Measurements from ENCODE around the gene AGRP.

The AGRP gene

DNA sequence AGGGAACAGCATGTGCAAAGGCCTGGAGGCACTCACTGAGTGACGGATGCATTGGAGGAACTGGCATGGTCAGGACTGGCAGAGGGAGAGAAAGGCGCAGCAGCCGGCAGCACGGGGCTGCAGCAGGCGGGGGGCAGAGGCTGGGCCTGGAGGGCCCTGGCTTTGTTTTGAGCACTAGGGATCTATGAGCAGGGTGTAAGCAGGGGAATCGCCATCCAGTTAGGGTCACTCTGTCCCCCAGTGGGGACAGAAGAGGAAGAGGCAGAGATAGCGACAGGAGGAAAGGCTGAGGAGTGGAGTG lies 38.3 kb downstream of the AGRP start:
- no peak for DNase-seq

DNA sequence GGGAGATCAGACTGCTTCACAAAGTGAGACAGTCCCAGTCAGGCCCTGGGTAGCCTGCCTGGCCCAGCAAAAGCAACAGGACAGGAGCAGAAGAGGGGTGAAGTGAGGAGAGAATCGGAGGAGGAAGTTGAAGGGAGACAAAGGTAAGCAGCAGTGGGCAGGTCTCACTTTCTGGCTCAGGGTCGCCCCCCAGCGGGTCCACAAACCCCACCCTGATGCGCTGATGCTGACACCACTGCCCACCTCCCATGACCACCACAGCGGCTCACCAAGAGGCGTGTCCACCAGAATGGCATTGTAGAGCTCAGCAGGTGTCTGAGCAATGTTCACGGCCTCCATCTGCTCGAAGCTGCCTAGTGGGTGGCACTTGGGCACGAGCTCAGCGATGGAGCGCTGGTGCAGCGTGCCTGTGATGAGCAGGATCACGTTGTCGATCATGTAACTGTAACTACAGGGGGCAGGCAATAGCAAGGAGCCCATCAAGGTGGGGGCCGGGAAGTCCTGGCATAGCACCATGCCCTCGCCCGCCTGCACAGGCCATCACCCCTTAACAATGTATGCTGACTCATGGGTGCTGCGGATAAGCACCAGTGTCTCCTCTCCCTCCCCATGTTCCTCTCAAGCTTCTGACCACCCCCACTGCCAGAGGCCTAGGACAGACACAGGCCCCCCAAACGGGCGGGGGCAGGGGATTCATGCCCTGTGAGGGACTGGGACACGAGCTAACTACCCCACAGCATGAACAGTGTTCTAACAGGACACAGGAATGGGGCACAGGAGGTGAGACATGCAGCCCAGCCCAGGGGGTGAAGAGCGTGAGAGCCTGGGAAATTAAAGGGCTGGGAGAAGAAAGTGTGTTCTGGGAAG lies 38.9 kb downstream of the AGRP start:
- DNase-seq: no peak

DNA sequence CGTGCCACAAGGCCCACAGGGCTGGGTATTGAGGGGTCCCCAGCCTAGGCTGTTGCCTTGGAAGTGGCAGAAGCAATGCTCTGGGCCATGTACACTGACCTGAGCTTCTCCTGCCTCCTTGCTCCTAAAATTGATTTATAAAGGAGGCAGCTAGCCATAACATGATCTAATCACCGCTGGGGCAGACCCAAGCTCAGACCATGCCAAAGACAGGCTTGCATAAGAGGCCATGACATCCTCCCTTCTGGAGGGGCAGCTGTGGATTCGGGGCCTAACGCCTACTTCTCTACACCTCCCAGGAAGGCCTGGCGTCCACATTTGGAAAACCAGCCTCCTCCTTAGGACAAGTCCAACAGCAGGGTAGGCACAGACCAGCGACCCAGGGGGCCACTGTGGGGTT lies 40.1 kb downstream of the AGRP start:
- DNase-seq: no peak

DNA sequence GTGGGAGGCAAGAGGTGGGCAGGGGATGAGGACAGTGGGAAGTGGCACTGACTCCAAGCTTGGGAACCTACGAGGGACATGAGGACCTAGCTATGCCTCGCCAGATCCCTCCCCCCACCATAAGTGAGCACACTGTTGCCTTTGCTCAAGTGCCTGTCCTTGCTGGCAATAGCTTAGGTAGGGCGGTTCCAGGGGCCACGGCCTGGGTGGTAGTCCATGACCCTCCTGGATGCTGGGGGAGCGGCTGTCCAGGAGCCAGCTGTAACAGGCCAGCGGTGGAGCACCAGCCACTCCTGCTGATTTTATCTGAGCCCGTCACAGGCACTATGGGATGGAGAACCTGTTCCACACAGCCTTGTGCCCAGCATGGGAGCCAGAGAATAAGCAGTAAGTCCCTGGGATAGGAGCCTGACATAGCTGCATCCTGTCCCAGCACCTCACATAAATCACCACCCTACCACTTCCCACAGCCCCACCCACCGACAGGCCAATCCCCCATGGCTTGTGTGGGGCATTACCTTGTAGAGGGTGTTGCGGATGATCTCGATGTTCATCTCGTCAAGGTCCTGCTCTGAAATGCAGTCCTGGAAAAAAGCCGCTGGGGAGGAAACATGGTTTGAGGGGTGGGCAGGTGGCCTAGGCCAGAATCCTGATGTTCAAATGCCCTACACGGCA lies 40.6 kb downstream of the AGRP start:
- DNase-seq: no peak

DNA sequence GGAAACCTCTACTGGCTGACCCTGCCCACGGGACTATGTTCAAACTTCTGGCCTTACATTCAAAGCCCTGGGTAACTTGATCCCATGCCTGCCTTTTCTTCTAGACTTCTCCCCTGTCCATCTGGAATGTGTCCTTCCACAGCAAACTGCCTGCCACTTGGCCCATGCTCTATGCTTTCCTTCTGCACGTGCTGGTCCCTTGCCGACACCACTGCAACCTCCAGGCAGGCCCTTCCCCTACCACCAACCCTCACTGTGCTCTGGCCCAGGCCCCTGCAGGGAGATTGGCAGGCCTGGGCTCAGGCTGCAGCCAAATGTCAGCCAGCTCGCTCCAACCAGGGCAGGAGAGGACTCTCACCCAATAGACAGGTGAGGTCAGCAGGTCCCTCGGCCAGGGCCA lies 41.4 kb downstream of the AGRP start:
- DNase-seq: no peak

DNA sequence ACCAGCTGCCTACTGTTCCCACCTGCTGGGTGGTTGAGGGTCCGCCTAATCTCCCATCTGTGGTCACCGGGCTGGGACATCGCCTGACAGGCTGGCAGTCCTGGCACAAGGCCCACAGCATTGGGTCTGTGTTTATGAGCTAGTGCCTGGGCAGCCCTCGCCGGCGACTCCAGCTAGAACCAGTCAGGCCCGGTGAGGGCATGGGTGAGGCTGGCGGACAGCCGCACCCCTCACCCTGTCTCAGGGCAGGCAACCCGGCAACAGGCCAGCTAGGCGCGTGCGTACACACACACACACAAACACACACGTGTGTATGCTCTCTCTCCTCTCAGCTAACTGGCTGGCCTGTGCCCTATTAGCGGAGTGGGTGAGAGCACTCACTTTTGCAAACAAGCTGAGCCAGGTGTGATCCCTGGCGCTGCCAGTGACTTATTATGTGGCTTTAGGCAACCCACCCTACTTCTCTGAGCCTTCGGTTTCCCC lies 42.0 kb downstream of the AGRP start:
- no peak for DNase-seq

DNA sequence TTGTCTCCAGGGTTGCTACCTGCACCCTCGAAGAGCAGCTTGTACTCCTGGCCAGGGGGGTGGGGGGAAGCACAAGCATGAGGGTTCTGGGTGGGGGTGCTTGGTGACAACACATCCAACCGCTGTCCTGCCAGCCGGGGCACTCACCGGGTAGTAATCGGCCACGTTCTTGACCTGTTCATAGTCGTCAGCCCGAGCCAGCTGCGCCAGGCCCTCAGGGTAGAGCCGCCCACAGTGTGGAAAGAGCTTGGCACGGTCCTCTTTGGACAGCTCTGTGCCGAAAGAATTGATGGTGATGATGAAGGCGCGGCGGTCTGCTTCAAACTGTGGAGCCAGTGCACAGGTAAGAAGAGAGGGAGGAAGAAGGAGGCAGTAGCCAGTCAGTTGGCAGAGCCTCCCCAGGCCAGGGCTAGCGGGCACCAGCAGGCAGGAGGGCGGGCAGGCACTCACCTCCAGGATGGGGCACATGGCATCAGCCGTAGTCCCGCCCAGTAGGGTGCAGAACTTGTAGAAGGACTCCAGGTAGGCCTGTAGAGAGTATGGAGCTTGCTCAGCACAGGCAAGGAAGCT lies 44.4 kb downstream of the AGRP start:
- DNase-seq: no peak

DNA sequence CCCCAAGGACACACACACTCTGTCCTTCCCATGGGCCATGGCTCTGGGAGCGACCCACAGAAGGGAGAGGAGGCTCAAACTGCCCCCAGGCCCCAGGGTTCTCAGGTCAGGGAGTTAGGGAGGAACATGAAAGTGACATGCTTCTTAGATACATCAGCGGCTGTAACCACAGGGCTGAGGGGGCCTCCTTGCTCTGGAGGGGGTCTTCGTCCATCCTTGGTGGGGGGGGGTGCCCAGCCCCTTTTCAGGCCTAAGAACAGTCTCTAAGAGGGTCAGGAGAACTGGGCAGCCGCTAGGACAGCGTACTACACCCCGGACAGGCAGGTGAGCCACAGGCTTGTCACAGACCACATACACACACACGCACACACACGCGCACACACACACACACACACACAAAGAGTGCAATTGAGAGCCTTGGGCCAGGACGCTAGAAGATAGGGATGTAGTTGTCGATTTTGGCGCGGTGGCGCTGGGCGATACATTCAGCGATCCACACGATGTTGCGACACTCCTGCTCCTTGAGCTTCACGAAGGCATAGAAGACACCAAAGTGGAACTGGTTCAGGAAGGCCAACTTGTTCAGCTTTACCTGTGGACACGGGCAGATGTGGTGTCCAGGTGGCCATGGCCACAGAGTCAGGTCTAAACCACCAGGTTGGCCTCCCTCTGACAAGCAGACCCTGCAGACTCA lies 45.1 kb downstream of the AGRP start:
- DNase-seq: no peak

DNA sequence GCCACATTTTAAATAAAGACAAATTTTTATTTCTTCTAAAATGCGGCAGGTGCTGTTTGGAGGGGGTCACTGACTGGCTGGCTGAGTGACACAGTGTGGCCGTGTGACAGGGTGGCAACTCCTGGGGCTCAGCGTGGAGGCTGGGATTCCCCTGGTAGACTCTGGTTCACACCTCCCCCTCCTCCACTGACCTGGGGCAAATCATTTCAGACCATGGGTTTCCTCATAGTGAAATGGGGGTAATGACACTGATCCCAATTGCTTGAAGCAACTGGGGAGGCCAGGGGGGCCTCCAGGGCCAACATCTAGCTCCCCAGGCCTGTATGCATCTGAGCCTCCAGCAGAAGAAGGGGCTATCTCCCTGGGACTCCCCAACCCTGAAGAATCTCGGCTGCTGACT lies 45.8 kb downstream of the AGRP start:
- DNase-seq: no peak

DNA sequence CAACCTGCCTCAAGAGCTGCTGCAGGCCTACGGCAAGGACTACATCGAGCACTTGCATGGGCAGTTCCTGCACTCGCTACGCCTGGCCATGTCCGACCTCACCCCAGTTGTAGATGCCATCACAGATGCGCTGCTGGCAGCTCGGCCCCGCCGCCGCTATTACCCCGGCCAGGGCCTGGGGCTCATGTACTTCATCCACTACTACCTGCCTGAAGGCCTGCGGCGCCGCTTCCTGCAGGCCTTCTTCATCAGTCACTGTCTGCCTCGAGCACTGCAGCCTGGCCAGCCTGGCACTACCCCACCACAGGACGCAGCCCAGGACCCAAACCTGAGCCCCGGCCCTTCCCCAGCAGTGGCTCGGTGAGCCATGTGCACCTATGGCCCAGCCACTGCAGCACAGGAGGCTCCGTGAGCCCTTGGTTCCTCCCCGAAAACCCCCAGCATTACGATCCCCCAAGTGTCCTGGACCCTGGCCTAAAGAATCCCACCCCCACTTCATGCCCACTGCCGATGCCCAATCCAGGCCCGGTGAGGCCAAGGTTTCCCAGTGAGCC lies 46.6 kb downstream of the AGRP start:
- DNase-seq: no peak

DNA sequence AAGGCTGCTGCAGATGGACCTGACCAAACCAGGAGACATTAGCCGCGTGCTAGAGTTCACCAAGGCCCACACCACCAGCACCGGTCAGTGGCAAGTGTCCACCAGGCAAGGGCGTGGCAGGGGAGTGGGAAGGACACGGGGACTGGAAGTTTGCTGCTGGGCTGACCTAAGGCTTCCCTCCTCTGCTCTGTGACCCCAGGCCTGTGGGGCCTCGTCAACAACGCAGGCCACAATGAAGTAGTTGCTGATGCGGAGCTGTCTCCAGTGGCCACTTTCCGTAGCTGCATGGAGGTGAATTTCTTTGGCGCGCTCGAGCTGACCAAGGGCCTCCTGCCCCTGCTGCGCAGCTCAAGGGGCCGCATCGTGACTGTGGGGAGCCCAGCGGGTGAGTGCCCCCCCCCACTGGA lies 47.6 kb downstream of the AGRP start:
- DNase-seq: no peak

DNA sequence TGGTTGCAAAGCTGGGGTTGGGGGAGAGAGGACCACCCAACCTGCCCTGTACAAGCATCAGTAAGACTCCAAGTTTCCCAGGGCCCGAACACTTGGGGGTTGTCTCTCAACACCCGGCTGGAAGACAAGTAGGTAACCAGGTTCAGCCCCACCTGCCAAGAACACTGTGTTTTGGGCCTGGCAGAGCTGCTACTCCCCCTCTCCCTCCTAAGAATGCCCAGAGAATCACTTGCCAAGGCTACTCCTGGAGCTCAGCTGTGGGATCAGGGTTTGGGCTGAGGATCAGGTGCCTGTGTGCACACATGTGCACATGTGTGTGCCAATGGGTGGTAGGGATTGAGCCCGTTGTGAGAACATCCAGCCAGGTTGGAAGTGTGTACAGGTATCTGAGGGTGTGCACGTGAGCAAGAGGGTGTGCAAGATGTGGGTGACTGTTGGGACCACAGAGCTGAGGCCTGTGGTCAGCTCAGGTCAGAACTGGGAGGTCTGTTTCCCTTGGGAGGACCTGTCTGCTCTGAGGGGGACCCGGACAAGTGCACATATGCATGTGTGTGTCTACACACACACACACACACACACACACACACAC lies 50.1 kb downstream of the AGRP start:
- DNase-seq: no peak

Data from CD4-positive, alpha-beta T cell treated with Interleukin-4 for 4 hours (primary cell).